H1 (cell line): Measurements from ENCODE around the gene TNNI3. TPM values are rescaled to one million over a fixed set of nuclear protein-coding genes. Genes with fewer than 3 reads are reported as not detected.

ENCODE experiments used
- CTCF ChIA-PET: fragments of 300-600 bp; sonication (Branson Sonifier 250); formaldehyde crosslinking; loops from one replicate; lab custom pipeline; 2021; ENCODE audit not compliant: partially characterized antibody; lab: Charles Lee
- POLR2A ChIA-PET: fragments of 300-600 bp; sonication (Branson Sonifier 250); formaldehyde crosslinking; loops from one replicate; lab custom pipeline; 2021; ENCODE audit warnings: inconsistent platforms; ENCODE audit not compliant: partially characterized antibody; lab: Charles Lee
- DNase-seq, 2 experiments: peaks; one replicate each; pipeline versions ENCODE4 v3.0.0 to v3.0.0-alpha.2; 2010 to 2022; ENCODE audit warnings: low spot score in 2 of 2, low read depth in 1 of 2, mixed read lengths in 1 of 2
- FAIRE-seq: peaks from 2 replicates; lab custom pipeline; 2011; peaks lifted over from hg19 to GRCh38; lab: Jason Lieb, UNC
- H2AFZ ChIP-seq: 2 replicates; pipeline ENCODE4 v1.8.1; 2012; ENCODE audit warnings: low read length, inconsistent platforms
- H2AK5ac ChIP-seq: 2 replicates; pipeline ENCODE4 v1.6.1; 2013; ENCODE audit warnings: low read depth, low read length
- H2BK120ac ChIP-seq: replicated peaks from 2 replicates; pipeline ENCODE3; 2013; ENCODE audit warnings: low read depth, low read length, inconsistent platforms
- H2BK12ac ChIP-seq: 2 replicates; pipeline ENCODE4 v1.6.1; 2013; ENCODE audit warnings: low read depth, low read length
- H2BK15ac ChIP-seq: 2 replicates; pipeline ENCODE4 v1.6.1; 2013; ENCODE audit warnings: low read length
- H2BK20ac ChIP-seq: 2 replicates; pipeline ENCODE4 v1.6.1; 2013; ENCODE audit warnings: low read length
- H2BK5ac ChIP-seq: 2 replicates; pipeline ENCODE4 v1.6.1; 2013; ENCODE audit warnings: low read depth, low read length
- H3K14ac ChIP-seq: 2 replicates; pipeline ENCODE4 v1.6.1; 2013; ENCODE audit warnings: inconsistent platforms; ENCODE audit not compliant: insufficient read length
- H3K18ac ChIP-seq: 2 replicates; pipeline ENCODE4 v1.6.1; 2013; ENCODE audit warnings: low read length; ENCODE audit errors: extremely low read depth
- H3K23ac ChIP-seq: 2 replicates; pipeline ENCODE4 v1.6.1; 2013; ENCODE audit warnings: inconsistent platforms; ENCODE audit not compliant: insufficient read length
- H3K23me2 ChIP-seq: 2 replicates; pipeline ENCODE4 v1.6.1; 2013; ENCODE audit warnings: low read depth, low read length
- H3K27ac ChIP-seq: 2 replicates; pipeline ENCODE4 v1.6.1; 2011; ENCODE audit warnings: low read depth, low read length, inconsistent platforms
- H3K27me3 ChIP-seq, 4 experiments: replicated peaks in 1 of 4; 1 replicate in 1 of 4; 2 replicates in 3 of 4; pipeline versions ENCODE4 v1.6.1 to v1.8.1; 2011 to 2013; ENCODE audit warnings: low read length in 3 of 4, mild to moderate bottlenecking in 3 of 4, inconsistent platforms in 2 of 4, mixed read lengths in 2 of 4, moderate library complexity in 1 of 4; ENCODE audit not compliant: control insufficient read depth in 3 of 4, insufficient read depth in 3 of 4; ENCODE audit errors: extremely low read depth in 1 of 4
- H3K36me3 ChIP-seq, 4 experiments: 2 replicates each; pipeline versions ENCODE4 v1.6.1 to v1.8.1; 2011 to 2013; ENCODE audit warnings: mild to moderate bottlenecking in 4 of 4, low read length in 3 of 4, moderate library complexity in 2 of 4, control low read depth in 1 of 4, inconsistent platforms in 1 of 4; ENCODE audit not compliant: insufficient read depth in 4 of 4, control insufficient read depth in 2 of 4
- H3K4ac ChIP-seq: replicated peaks from 2 replicates; pipeline ENCODE3; 2013; ENCODE audit warnings: low read length, low read depth, mixed read lengths, inconsistent platforms; ENCODE audit not compliant: insufficient read length
- H3K4me1 ChIP-seq, 4 experiments: replicated peaks in 1 of 4; 1 replicate in 1 of 4; 2 replicates in 3 of 4; pipeline versions ENCODE4 v1.6.1 to v1.8.1; 2011 to 2013; ENCODE audit warnings: low read length in 3 of 4, inconsistent platforms in 2 of 4, mixed read lengths in 1 of 4; ENCODE audit not compliant: insufficient read depth in 4 of 4, control insufficient read depth in 3 of 4
- H3K4me2 ChIP-seq, 2 experiments: 2 replicates each; pipeline versions ENCODE4 v1.6.1 to v1.8.1; 2011 to 2013; ENCODE audit warnings: low read depth in 2 of 2, low read length in 2 of 2, control low read depth in 1 of 2, inconsistent platforms in 1 of 2, mild to moderate bottlenecking in 1 of 2; ENCODE audit not compliant: insufficient read depth in 1 of 2
- H3K4me3 ChIP-seq, 4 experiments: fragments of 200-600, 300-600 bp in 1 of 4; sonication (generic), shearing (Covaris generic), sonication (Bioruptor Twin) in 1 of 4; 2 replicates each; pipeline versions ENCODE4 v1.5.1 to v1.8.1; 2011 to 2016; ENCODE audit warnings: low read length in 4 of 4, low read depth in 3 of 4, control low read depth in 2 of 4, inconsistent platforms in 2 of 4, mild to moderate bottlenecking in 2 of 4, mixed read lengths in 1 of 4, moderate library complexity in 1 of 4; ENCODE audit not compliant: insufficient read depth in 2 of 4; ENCODE audit errors: extremely low read depth in 1 of 4
- H3K56ac ChIP-seq: replicated peaks from 2 replicates; pipeline ENCODE3; 2013; ENCODE audit warnings: low read depth, mild to moderate bottlenecking, mixed read lengths, low read length, inconsistent platforms; ENCODE audit not compliant: insufficient read length
- H3K79me1 ChIP-seq: 2 replicates; pipeline ENCODE4 v1.6.1; 2013; ENCODE audit warnings: low read depth, low read length, control low read depth
- H3K79me2 ChIP-seq, 2 experiments: 2 replicates each; pipeline versions ENCODE4 v1.6.1 to v1.8.1; 2012 to 2013; ENCODE audit warnings: low read length in 2 of 2, mild to moderate bottlenecking in 2 of 2, inconsistent platforms in 1 of 2; ENCODE audit not compliant: insufficient read depth in 2 of 2, control insufficient read depth in 1 of 2
- H3K9ac ChIP-seq, 4 experiments: replicated peaks in 1 of 4; 1 replicate in 1 of 4; 2 replicates in 3 of 4; pipeline versions ENCODE4 v1.6.1 to v1.8.1; 2011 to 2013; ENCODE audit warnings: low read depth in 3 of 4, low read length in 3 of 4, control low read depth in 2 of 4, mild to moderate bottlenecking in 2 of 4, moderate library complexity in 2 of 4, inconsistent platforms in 1 of 4; ENCODE audit errors: extremely low read depth in 1 of 4
- H3K9me3 ChIP-seq, 2 experiments: 2 replicates each; pipeline versions ENCODE4 v1.6.1 to v1.8.1; 2012 to 2013; ENCODE audit warnings: mild to moderate bottlenecking in 2 of 2, moderate library complexity in 2 of 2, control low read depth in 1 of 2, inconsistent platforms in 1 of 2, low read depth in 1 of 2, low read length in 1 of 2, mixed read lengths in 1 of 2; ENCODE audit not compliant: insufficient read depth in 2 of 2
- H4K20me1 ChIP-seq, 2 experiments: replicated peaks in 1 of 2; 2 replicates each; pipeline versions ENCODE3 to v1.8.1; 2011 to 2013; ENCODE audit warnings: inconsistent platforms in 2 of 2, low read length in 2 of 2, mild to moderate bottlenecking in 1 of 2; ENCODE audit not compliant: insufficient read depth in 2 of 2, control insufficient read depth in 1 of 2
- H4K5ac ChIP-seq: 2 replicates; pipeline ENCODE4 v1.6.1; 2013; ENCODE audit warnings: low read length, low read depth, mixed read lengths, inconsistent platforms; ENCODE audit not compliant: insufficient read length
- H4K8ac ChIP-seq: 2 replicates; pipeline ENCODE4 v1.8.0; 2013; ENCODE audit warnings: mild to moderate bottlenecking, moderate library complexity, low read length, inconsistent platforms; ENCODE audit not compliant: insufficient read depth; ENCODE audit errors: extremely low read depth
- H4K91ac ChIP-seq: replicated peaks from 2 replicates; pipeline ENCODE3; 2013; ENCODE audit warnings: low read length, mixed read lengths, inconsistent platforms; ENCODE audit not compliant: insufficient read length
- CHD2 ChIP-seq: IDR thresholded peaks from 2 replicates; pipeline ENCODE4 v1.6.1; 2012; ENCODE audit warnings: low read length, improper control_type of control experiment
- CTBP2 ChIP-seq: IDR thresholded peaks from 2 replicates; pipeline ENCODE4 v1.7.0; 2011; ENCODE audit warnings: borderline replicate concordance, mild to moderate bottlenecking, moderate library complexity, mixed read lengths, low read length; ENCODE audit not compliant: insufficient read depth, insufficient read length
- JUND ChIP-seq: IDR thresholded peaks from 2 replicates; pipeline ENCODE4 v1.6.1; 2011; ENCODE audit warnings: mild to moderate bottlenecking, improper control_type of control experiment, low read length
- KDM4A ChIP-seq: IDR thresholded peaks from one replicate; pipeline ENCODE4 v1.7.1; 2012; ENCODE audit warnings: low read depth, mild to moderate bottlenecking, moderate library complexity, low read length, inconsistent platforms; ENCODE audit not compliant: severe bottlenecking
- RNF2 ChIP-seq: fragments of 200-900, 300-1000 bp; sonication (generic); IDR thresholded peaks from 2 replicates; pipeline ENCODE4 v1.7.1; 2016; ENCODE audit warnings: borderline replicate concordance, low read depth, mild to moderate bottlenecking, antibody characterized with exemption, low read length; ENCODE audit not compliant: poor library complexity, severe bottlenecking; ENCODE audit errors: missing control alignments
- SAP30 ChIP-seq: fragments of 300-600 bp; sonication (generic); IDR thresholded peaks from 2 replicates; pipeline ENCODE4 v1.7.1; 2012; ENCODE audit warnings: low read length, moderate library complexity, mild to moderate bottlenecking, inconsistent platforms; ENCODE audit not compliant: insufficient read depth, insufficient replicate concordance
- SIN3A ChIP-seq, 2 experiments: IDR thresholded peaks in 1 of 2; conservative IDR thresholded peaks in 1 of 2; 2 replicates each; pipeline ENCODE4 v1.6.1; 2011 to 2012; ENCODE audit warnings: low read length in 2 of 2, improper control_type of control experiment in 1 of 2, low read depth in 1 of 2, mild to moderate bottlenecking in 1 of 2
- SP4 ChIP-seq: IDR thresholded peaks from 2 replicates; pipeline ENCODE4 v1.6.1; 2012; ENCODE audit warnings: low read length, inconsistent platforms
- SUZ12 ChIP-seq: fragments of 200-600 bp; sonication (generic); IDR thresholded peaks from 2 replicates; pipeline ENCODE4 v1.6.1; 2012; ENCODE audit warnings: mild to moderate bottlenecking, inconsistent platforms, low read length, moderate library complexity, mixed read lengths
- TBP ChIP-seq: IDR thresholded peaks from 2 replicates; pipeline ENCODE4 v1.6.1; 2011; ENCODE audit warnings: low read depth, low read length, improper control_type of control experiment
- TEAD4 ChIP-seq: IDR thresholded peaks from 2 replicates; pipeline ENCODE4 v1.6.1; 2012; ENCODE audit warnings: low read depth, low read length, inconsistent platforms, mixed read lengths
- WGBS, 2 experiments: shearing (Covaris generic) in 1 of 2; methylation state at CpG; one replicate each; pipeline versions ENCODE4 v1.1.6 to v1.1.7; 2013 to 2015; ENCODE audit warnings: low lambda C conversion rate in 2 of 2, mixed read lengths in 2 of 2, inconsistent platforms in 1 of 2, low coverage in 1 of 2, missing lambda C conversion rate in 1 of 2; ENCODE audit not compliant: insufficient replicate concordance in 2 of 2, insufficient coverage in 1 of 2, insufficient read length in 1 of 2; ENCODE audit errors: extremely low coverage in 1 of 2, missing lambda C conversion rate in 1 of 2; 5-methylcytosine and 5-hydroxymethylcytosine counted together
- polyA plus RNA-seq, 7 experiments: library from polyadenylated mRNA; depleted of rRNA in 3 of 7; stranded (reverse) in 5 of 7; unstranded in 2 of 7; fragments of >200 nt in 5 of 7; fragments of 200-250 nt in 2 of 7; gene quantifications; 1 replicate in 5 of 7; 2 replicates in 1 of 7; 4 replicates in 1 of 7; pipeline versions ENCODE4 v1.2.1 to v1.2.3, GENCODE V29; 2011 to 2013; ENCODE audit warnings: missing spikeins in 2 of 7, mixed read lengths in 2 of 7
- total RNA-seq: library from RNA; stranded (reverse); fragmentation: NEBNext Ultra II Directional; extraction: Animal tissue kit (Norgen Biotek cat#: 25700); gene quantifications from 2 replicates; pipeline ENCODE4 v1.2.1, GENCODE V29; 2021

Gene TNNI3
- total and polyA plus RNA-seq, 2 of the 8 experiments (the other 6 are each of a cell fraction or from before 2014, with no cell fraction given) = 16.9 to 56.0 TPM

DNA sequence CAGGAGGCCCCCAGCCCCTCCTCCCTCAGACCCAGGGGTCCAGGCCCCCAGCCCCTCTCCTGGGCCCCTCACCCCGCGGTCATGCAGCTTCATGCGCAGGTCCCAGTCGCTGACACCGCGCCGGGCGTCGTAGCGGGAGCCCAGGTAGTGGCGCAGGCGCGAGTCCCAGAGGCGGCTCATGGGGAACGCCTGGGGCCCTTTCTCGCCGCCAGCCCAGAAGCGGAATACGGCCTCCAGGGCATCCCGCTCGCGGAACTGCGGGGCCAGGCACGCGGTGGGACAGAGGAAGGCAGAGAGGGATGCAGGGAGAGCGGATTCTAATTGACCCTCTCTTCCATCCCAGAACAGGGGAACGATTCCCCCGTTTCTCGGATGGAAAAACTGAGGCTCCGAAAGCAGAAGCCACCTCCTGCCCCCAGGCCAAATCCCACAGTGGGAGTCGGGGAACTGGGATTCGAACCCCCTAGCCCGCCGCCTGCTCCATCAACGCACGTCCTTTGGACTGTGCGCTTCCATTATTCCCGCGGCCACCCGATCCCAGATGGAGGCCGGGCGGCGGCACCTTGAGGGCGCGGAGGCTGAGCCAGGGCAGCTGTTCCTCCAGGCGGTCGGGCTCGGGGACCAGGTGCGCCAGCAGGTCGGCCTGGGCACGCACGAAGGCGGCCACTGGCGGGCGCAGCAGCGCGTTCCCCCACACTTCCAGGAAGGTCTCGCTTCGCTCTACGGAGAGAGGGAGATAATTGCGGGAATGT is 4.2 kb upstream of the TNNI3 start:
- H2AK5ac ChIP-seq = no peak overlapping the region
- H3K18ac ChIP-seq = no peak overlapping the region
- H2BK120ac ChIP-seq = no peak overlapping the region
- POLR2A ChIA-PET = interaction anchor here (0.7 to 2.7 kb wide), 8 partner anchors 14 to 290 kb away, joined by 3 to 16 read pairs (median 4); partner anchors contain the start of gene UBE2S
- H4K5ac ChIP-seq = no peak overlapping the region
- H4K20me1 ChIP-seq = peaks cover 0 to 1% of the 10 kb centered on the region in 2 experiments
- H2BK5ac ChIP-seq = no peak overlapping the region
- H2AFZ ChIP-seq = no peak overlapping the region
- H3K23ac ChIP-seq = no peak overlapping the region
- H3K14ac ChIP-seq = no peak overlapping the region
- no peaks in the 10 kb centered on the region for H3K79me1 ChIP-seq
- H4K8ac ChIP-seq = peak overlapping the region; percentile 8; the same call in 1 of the 2 replicates
- WGBS, 2 experiments = 49% methylated on average over 35 of the region's 61 CpGs; no CpG with 5 or more reads in 1 of the 2 experiments
- no peak overlapping the region for H3K27ac ChIP-seq
- no peak overlapping the region for H2BK12ac ChIP-seq
- H3K27me3 ChIP-seq = peaks cover 5 to 16% (median 14%) of the 10 kb centered on the region in 4 experiments; a peak in 6 of 7 replicates
- H3K4me1 ChIP-seq = peaks cover 3 to 25% (median 9%) of the 10 kb centered on the region in 4 experiments
- H3K9me3 ChIP-seq = no peaks in the 10 kb centered on the region
- H2BK20ac ChIP-seq = no peak overlapping the region
- no peak for FAIRE-seq
- CTCF ChIA-PET = interaction anchor here (0.9 to 5.3 kb wide), 8 partner anchors 10 to 713 kb away, joined by 3 to 118 read pairs (median 10); partner anchors contain the start of gene LENG8
- H4K91ac ChIP-seq = no peak overlapping the region
- H3K23me2 ChIP-seq = peaks cover 9% of the 10 kb centered on the region; the same call in 1 of the 2 replicates
- peak overlapping the region; percentile 41 to 89 for H3K4me2 ChIP-seq
- no peak overlapping the region for H3K9ac ChIP-seq
- H3K4ac ChIP-seq = no peak overlapping the region
- no peak overlapping the region for H2BK15ac ChIP-seq
- H3K56ac ChIP-seq = no peak overlapping the region
- H3K79me2 ChIP-seq = no peaks in the 10 kb centered on the region
- DNase-seq = no peak
- peak overlapping the region in 1 of 4 experiments; percentile 65; a peak in 4 of 8 replicates for H3K4me3 ChIP-seq
- H3K36me3 ChIP-seq = no peaks in the 10 kb centered on the region
- TF ChIP-seq SIN3A (conservative IDR thresholded peaks at IDR 0.05 in 1 of 2, IDR thresholded peaks at IDR 0.05 in 1 of 2; ENCODE audit: low read depth in 1 of 2, low read length in 2 of 2) (no peak), CHD2 (no peak), KDM4A (no peak), CTBP2 (no peak), SP4 (no peak), SUZ12 (peak; percentile 47; the same call in 1 of the 2 replicates), JUND (no peak), TEAD4 (no peak), TBP (no peak), RNF2 (peak; percentile 31), SAP30 (no peak)
